GM23338 (cell line): Measurements from ENCODE around the gene LMNA. TPM values are rescaled to one million over a fixed set of nuclear protein-coding genes. Genes with fewer than 3 reads are reported as not detected.

ENCODE experiments used
- ATAC-seq: fragments of 200-7000 bp; cut with Tn5 transposase; 3 replicates; pipeline ENCODE4 v1.9.1; 2020
- DNase-seq: peaks from one replicate; pipeline ENCODE4 v3.0.0-alpha.2; 2015; ENCODE audit warnings: low spot score
- H2AFZ ChIP-seq: fragments of 200-600 bp; sonication (generic); 2 replicates; pipeline ENCODE4 v1.8.0; 2016; ENCODE audit warnings: antibody characterized with exemption, mild to moderate bottlenecking, moderate library complexity
- H3F3A ChIP-seq: fragments of 200-600 bp; sonication (generic); replicated peaks from 2 replicates; pipeline ENCODE4 v1.8.0; 2017; ENCODE audit warnings: antibody characterized with exemption, mixed run types, low read depth
- H3K27ac ChIP-seq: fragments of 200-600 bp; sonication (generic); 2 replicates; pipeline ENCODE4 v1.6.1; 2016; ENCODE audit warnings: low read depth
- H3K27me3 ChIP-seq: fragments of 200-600 bp; sonication (generic); 2 replicates; pipeline ENCODE4 v1.8.0; 2016; ENCODE audit warnings: mild to moderate bottlenecking, mixed run types, moderate library complexity; ENCODE audit not compliant: insufficient read depth
- H3K36me3 ChIP-seq: fragments of 200-600 bp; sonication (generic); 2 replicates; pipeline ENCODE4 v1.8.0; 2016; ENCODE audit warnings: mild to moderate bottlenecking; ENCODE audit not compliant: insufficient read depth
- H3K4me1 ChIP-seq: fragments of 200-600 bp; sonication (generic); 2 replicates; pipeline ENCODE4 v1.8.0; 2016; ENCODE audit warnings: mild to moderate bottlenecking, moderate library complexity; ENCODE audit not compliant: insufficient read depth
- H3K4me2 ChIP-seq: fragments of 200-600 bp; sonication (generic); 2 replicates; pipeline ENCODE4 v1.7.1; 2017; ENCODE audit warnings: mixed run types
- H3K4me3 ChIP-seq: fragments of 200-600 bp; sonication (generic); 2 replicates; pipeline ENCODE4 v1.6.1; 2016; ENCODE audit warnings: mixed run types
- H3K79me2 ChIP-seq: fragments of 200-600 bp; sonication (generic); replicated peaks from 2 replicates; pipeline ENCODE4 v1.8.0; 2017; ENCODE audit warnings: mild to moderate bottlenecking; ENCODE audit not compliant: insufficient read depth
- H3K9me2 ChIP-seq: fragments of 200-600 bp; sonication (generic); 2 replicates; pipeline ENCODE4 v1.8.0; 2017; ENCODE audit not compliant: insufficient read depth
- H4K20me1 ChIP-seq: fragments of 200-600 bp; sonication (generic); replicated peaks from 2 replicates; pipeline ENCODE4 v1.8.0; 2017; ENCODE audit warnings: mild to moderate bottlenecking; ENCODE audit not compliant: insufficient read depth
- H3K27ac Mint-ChIP-seq: 2 replicates; pipeline ENCODE4 v1.8.0; 2020; ENCODE audit warnings: inconsistent platforms, mild to moderate bottlenecking, moderate library complexity, mixed read lengths
- H3K27me3 Mint-ChIP-seq: 3 replicates; pipeline ENCODE4 v1.8.0; 2022; ENCODE audit warnings: low read depth, mild to moderate bottlenecking, moderate library complexity, mixed read lengths, inconsistent platforms; ENCODE audit not compliant: insufficient read depth, poor library complexity
- H3K36me3 Mint-ChIP-seq: 3 replicates; pipeline ENCODE4 v1.8.0; 2021; ENCODE audit warnings: low read depth, mild to moderate bottlenecking, inconsistent platforms, moderate library complexity, mixed read lengths
- H3K4me1 Mint-ChIP-seq: 3 replicates; pipeline ENCODE4 v1.8.0; 2020; ENCODE audit warnings: mild to moderate bottlenecking, inconsistent platforms, mixed read lengths
- H3K4me3 Mint-ChIP-seq: 3 replicates; pipeline ENCODE4 v1.8.0; 2021; ENCODE audit warnings: moderate library complexity, mild to moderate bottlenecking, inconsistent platforms, mixed read lengths
- H3K9me3 Mint-ChIP-seq: 3 replicates; pipeline ENCODE4 v1.8.0; 2020; ENCODE audit warnings: moderate library complexity, mild to moderate bottlenecking, inconsistent platforms, mixed read lengths
- CTCF ChIP-seq, 2 experiments: fragments of 200-600 bp in 1 of 2; sonication (generic) in 1 of 2; conservative IDR thresholded peaks; 2 replicates each; pipeline versions ENCODE4 v1.5.1 to v1.6.1; 2016 to 2017; ENCODE audit warnings: antibody characterized with exemption in 2 of 2, low read depth in 2 of 2, mild to moderate bottlenecking in 2 of 2, moderate library complexity in 1 of 2
- EZH2 ChIP-seq: fragments of 200-600 bp; sonication (generic); IDR thresholded peaks from one replicate; pipeline ENCODE4 v1.8.0; 2017; ENCODE audit warnings: antibody characterized with exemption, mild to moderate bottlenecking, low read depth; ENCODE audit not compliant: unreplicated experiment
- JUNB ChIP-seq: IDR thresholded peaks from one replicate; pipeline ENCODE4 v1.6.1; 2016; ENCODE audit warnings: antibody characterized with exemption; ENCODE audit not compliant: unreplicated experiment
- NANOG ChIP-seq: IDR thresholded peaks from 2 replicates; pipeline ENCODE4 v1.6.1; 2016; ENCODE audit warnings: antibody characterized with exemption, borderline replicate concordance
- REST ChIP-seq: IDR thresholded peaks from one replicate; pipeline ENCODE4 v1.6.1; 2018; ENCODE audit warnings: antibody characterized with exemption; ENCODE audit not compliant: unreplicated experiment
- ZNF331 ChIP-seq: fragments of 250-450 bp; sonication (Bioruptor Pico); IDR thresholded peaks from 2 replicates; pipeline ENCODE4 v1.5.0; 2020; ENCODE audit warnings: low read depth, mild to moderate bottlenecking, moderate library complexity
- polyA plus RNA-seq: library from polyadenylated mRNA; unstranded; fragments of >200 nt; fragmentation: Nextera tagmentation; extraction: Ambion mirVana; gene quantifications from 2 replicates; pipeline ENCODE4 v1.2.1, GENCODE V29; 2016
- total RNA-seq: library from RNA; depleted of rRNA; stranded (reverse); fragments of >200 nt; shearing (Covaris generic); gene quantifications from 2 replicates; pipeline ENCODE4 v1.2.3, GENCODE V29; 2014

LMNA gene
- total and polyA plus RNA-seq, 2 experiments from 2014 or later: 35.5 to 56.3 TPM

DNA sequence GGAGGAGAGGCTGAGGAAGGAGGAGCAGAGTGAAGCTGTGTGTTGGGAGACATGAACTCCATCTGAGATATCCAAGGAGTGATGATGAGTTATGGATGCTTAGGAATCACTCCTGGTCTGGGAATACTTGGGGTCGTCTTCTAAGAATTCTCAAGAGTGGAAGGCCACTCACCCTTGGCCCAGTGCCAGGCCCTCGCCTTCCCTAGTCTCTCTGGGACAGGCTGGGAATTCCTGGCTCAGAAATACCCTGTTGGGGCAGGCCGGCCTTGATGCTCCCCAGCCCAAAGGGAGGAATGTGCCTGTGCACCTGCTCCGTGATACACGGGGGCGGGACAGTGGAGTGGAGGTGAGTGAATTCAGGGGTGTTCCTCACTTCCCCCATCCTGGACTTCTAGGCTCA, 12.6 kb upstream of the LMNA start (continued):
- TF ChIP-seq CTCF (conservative IDR thresholded peaks at IDR 0.05; ENCODE audit: low read depth in 2 of 2): no peak
- TF ChIP-seq EZH2: no peak
- TF ChIP-seq NANOG: no peak

- Histone ChIP-seq H3K9me2 (no peaks in the 10 kb centered on the region), H3K79me2 (no peaks in the 10 kb centered on the region), H3F3A (peaks cover 26% of the 10 kb centered on the region), H4K20me1 (peaks cover 5% of the 10 kb centered on the region; the same call in 1 of the 2 replicates), H3K4me2 (no peak overlapping the region), H3K27me3 (no peaks in the 10 kb centered on the region), H3K36me3 (no peaks in the 10 kb centered on the region), H3K4me1 (peaks cover 29% of the 10 kb centered on the region), H2AFZ (no peak overlapping the region), H3K4me3 (no peak overlapping the region), H3K27ac (no peak overlapping the region)
- ATAC-seq (no peak), DNase-seq (no peak)
- TF ChIP-seq JUNB: no peak
- TF ChIP-seq REST: no peak
- Mint-ChIP-seq H3K27ac (no peak overlapping the region; the same call in 1 of the 2 replicates), H3K27me3 (peaks cover 35% of the 10 kb centered on the region), H3K9me3 (no peaks in the 10 kb centered on the region; the same call in 2 of the 3 replicates), H3K4me1 (peaks cover 57% of the 10 kb centered on the region), H3K4me3 (no peak overlapping the region; the same call in 2 of the 3 replicates), H3K36me3 (no peaks in the 10 kb centered on the region; the same call in 2 of the 3 replicates)
Observed at GRCh38 chr1:156102633-156103511, 11.6 kb upstream of the LMNA start.

DNA sequence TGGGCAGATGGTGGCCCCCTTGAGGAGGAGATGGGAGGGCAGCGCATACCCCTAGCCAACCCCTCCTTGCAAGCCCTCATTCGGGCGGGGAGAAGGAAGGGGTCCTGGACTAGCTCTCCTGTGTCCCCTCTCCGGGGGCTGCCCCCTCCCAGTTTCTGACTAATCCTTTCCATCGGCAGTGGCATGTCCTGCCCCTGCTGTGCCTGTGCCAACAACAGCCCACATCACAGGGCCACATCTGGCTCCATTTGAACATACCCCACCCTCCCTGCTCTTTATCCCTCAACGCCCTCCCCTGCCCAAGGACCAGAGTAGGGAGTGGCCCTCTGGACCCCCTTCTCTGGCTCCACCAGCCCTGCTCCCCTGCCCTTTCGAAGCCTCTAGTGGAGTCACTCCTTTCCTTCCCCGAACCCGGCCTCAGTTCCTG, 11.0 kb upstream of the LMNA start:
- no peaks in the 10 kb centered on the region; the same call in 2 of the 3 replicates for H3K36me3 Mint-ChIP-seq
- Histone ChIP-seq H3K9me2 (no peaks in the 10 kb centered on the region), H3K4me1 (peaks cover 34% of the 10 kb centered on the region), H3K79me2 (no peaks in the 10 kb centered on the region), H3K4me2 (0 out of 2 replicates have a peak overlapping the region, but pooled peaks have one; percentile 51), H3K4me3 (no peak overlapping the region), H3K27ac (peak overlapping the region; percentile 55; the same call in 1 of the 2 replicates), H4K20me1 (peaks cover 5% of the 10 kb centered on the region; the same call in 1 of the 2 replicates), H2AFZ (no peak overlapping the region), H3F3A (peaks cover 30% of the 10 kb centered on the region), H3K36me3 (no peaks in the 10 kb centered on the region), H3K27me3 (no peaks in the 10 kb centered on the region)
- no peak overlapping the region; the same call in 2 of the 3 replicates for H3K4me3 Mint-ChIP-seq
- ATAC-seq (no peak), DNase-seq (no peak)
- H3K27ac Mint-ChIP-seq: peak overlapping the region; percentile 49; the same call in 1 of the 2 replicates
- H3K9me3 Mint-ChIP-seq: no peaks in the 10 kb centered on the region; the same call in 2 of the 3 replicates
- H3K27me3 Mint-ChIP-seq: peaks cover 36% of the 10 kb centered on the region
- H3K4me1 Mint-ChIP-seq: peaks cover 60% of the 10 kb centered on the region
- TF ChIP-seq ZNF331 (CRISPR knock-in tag): no peak
